Activated naive CD8-positive, alpha-beta T cell (primary cell): Measurements from ENCODE around the gene TTYH1.
"Not testable (repeated sequence)": the region's sequence is repeated elsewhere in the genome, so short reads cannot be mapped to it uniquely, and the experiment has no call there.

Source experiments
- H3K27ac Mint-ChIP-seq: one replicate; pipeline ENCODE4 v1.8.0; 2021; ENCODE audit warnings: mixed read lengths
- H3K27me3 Mint-ChIP-seq: one replicate; pipeline ENCODE4 v1.8.0; 2021; ENCODE audit warnings: mixed read lengths
- H3K36me3 Mint-ChIP-seq: one replicate; pipeline ENCODE4 v1.8.0; 2021; ENCODE audit warnings: mixed read lengths
- H3K4me1 Mint-ChIP-seq: one replicate; pipeline ENCODE4 v1.8.0; 2021; ENCODE audit warnings: low read depth, mixed read lengths
- H3K4me3 Mint-ChIP-seq: one replicate; pipeline ENCODE4 v1.8.0; 2021; ENCODE audit warnings: mild to moderate bottlenecking, mixed read lengths
- H3K9me3 Mint-ChIP-seq: one replicate; pipeline ENCODE4 v1.8.0; 2021; ENCODE audit warnings: low read depth, mixed read lengths

The TTYH1 gene

DNA sequence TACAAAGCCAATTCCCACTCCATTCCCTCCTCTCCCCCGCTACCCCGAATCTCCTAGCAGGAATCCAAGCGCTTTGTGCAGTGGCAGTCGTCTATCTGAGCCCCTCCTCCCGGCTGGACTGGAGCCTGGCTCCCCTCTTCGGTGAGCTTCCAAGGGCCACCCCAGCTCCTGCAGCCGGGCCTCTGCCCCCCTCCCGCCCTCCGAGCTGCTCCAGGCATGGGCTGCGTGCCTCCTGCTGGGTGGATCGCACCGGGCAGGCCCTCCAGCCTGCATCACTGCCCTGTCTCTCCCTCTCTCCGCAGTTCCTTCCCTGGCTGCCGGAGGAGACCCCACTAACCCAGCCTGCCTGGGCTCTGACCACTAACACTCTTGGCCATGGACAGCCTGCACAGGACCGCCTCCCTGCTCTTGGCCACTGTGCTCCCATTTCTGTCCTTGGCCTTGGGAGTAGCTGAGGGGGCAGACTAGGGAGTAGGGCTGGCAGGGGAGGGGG is 20.8 kb downstream of the TTYH1 start:
- Mint-ChIP-seq H3K4me1 (peaks cover 23% of the 10 kb centered on the region), H3K27me3 (no peaks in the 10 kb centered on the region), H3K27ac (no peak overlapping the region), H3K9me3 (no peaks in the 10 kb centered on the region), H3K4me3 (no peak overlapping the region), H3K36me3 (no peaks in the 10 kb centered on the region)

DNA sequence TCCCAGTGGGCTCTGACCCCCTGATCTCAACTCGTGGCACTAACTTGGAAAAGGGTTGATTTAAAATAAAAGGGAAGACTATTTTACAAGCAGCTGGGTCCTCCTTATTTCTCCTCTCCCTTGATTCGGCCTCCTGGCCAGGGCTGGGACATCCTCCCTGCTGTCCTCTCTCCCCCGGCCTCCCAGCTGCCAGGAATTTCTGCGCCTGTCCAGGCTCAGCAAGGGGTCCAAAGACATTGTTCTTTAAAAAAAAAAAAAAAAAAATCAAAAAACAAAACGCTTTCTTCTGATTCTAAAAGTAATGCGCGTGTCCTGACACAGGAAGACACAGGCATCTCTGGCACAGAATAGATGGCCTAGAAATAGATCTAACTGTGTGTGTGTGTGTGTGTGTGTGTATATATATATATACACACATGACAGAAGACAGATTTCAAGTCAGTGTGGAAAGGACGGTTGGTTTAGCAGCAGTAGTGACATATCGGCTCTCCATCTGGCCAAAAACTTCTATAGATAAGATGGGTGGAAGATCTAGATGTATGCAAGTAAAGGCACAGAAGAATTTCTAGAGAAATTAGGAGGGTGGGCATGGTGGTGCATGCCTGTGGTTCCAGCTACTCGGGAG is 21.5 kb downstream of the TTYH1 start:
- Mint-ChIP-seq H3K4me1 (peaks cover 20% of the 10 kb centered on the region), H3K27ac (no peak overlapping the region), H3K27me3 (no peaks in the 10 kb centered on the region), H3K9me3 (no peaks in the 10 kb centered on the region), H3K4me3 (no peak overlapping the region), H3K36me3 (no peaks in the 10 kb centered on the region)

DNA sequence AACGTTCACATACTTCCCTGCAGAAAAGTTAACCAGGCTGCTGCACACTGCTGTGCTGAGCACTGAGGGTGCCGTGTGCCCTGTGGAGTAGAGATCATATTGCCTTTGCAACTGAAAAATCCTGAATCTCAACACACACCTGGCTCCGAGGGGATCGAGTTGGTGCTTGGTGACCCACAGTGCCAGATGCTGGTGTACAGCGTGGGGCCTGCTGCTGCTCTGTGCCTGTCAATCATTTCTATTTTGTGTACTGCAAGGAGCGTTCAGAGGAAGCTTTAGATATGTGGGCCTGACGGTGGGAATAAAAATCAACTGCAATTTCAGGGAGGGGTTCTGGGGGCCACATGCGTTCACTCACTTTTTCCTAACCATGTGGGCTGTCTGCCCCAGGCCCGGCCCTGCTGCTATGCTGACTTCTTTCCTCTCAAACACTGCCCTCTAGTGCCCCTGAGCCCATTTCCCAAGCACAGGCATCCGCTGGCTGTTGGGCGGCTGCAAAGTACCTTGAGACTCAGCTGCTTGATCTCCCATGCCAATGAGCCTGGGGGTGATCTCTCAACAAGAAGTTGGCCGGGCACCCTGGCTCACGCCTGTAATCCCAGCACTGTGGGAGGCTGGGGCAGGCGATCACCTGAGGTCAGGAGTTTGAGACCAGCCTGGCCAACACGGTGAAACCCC is 24.0 kb downstream of the TTYH1 start:
- peak overlapping the region; percentile 64 for H3K27ac Mint-ChIP-seq
- H3K4me1 Mint-ChIP-seq = peaks cover 23% of the 10 kb centered on the region
- no peaks in the 10 kb centered on the region for H3K27me3 Mint-ChIP-seq
- no peaks in the 10 kb centered on the region for H3K9me3 Mint-ChIP-seq
- no peak overlapping the region for H3K4me3 Mint-ChIP-seq
- H3K36me3 Mint-ChIP-seq = peaks cover 2% of the 10 kb centered on the region

DNA sequence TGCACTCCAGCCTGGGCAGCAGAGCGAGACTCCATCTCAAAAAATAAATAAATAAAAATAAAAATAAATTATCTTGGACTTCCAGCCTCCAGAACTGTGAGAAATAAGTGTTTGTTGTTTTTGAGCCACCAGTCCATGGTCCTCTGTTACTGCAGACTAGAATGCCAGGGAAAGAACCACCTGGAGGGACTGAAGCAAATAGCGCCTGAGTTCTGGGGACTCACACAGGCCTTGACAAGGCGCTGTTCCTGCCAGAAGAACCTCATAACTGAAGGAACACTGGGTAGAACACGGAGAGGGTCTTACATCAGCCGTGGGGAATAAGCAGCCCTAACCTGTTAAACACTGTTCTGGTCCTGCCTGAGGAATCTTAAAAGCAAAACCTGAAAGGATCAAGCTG is 25.4 kb downstream of the TTYH1 start:
- Mint-ChIP-seq H3K9me3 (no peaks in the 10 kb centered on the region), H3K27me3 (no peaks in the 10 kb centered on the region), H3K27ac (peak overlapping the region; percentile 46), H3K36me3 (peaks cover 2% of the 10 kb centered on the region), H3K4me1 (peaks cover 14% of the 10 kb centered on the region), H3K4me3 (no peak overlapping the region)

DNA sequence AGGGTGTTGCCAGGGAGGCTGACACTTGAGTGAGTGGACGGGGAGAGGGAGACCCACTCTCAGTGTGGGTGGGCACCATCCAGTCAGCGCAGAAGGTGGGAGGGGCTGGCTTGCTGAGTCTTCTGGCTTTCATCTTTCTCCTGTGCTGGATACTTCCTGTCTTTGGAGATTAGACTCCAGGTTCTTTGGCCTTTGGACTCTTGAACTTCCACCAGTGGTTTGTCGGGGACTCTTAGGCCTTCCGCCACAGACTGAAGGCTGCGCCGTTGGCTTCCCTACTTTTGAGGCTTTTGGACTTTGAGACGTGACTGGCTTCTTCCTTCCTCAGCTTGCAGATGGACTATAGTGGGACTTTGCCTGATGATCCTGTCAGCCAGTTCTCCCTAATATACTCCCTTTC is 29.5 kb downstream of the TTYH1 start:
- Mint-ChIP-seq H3K36me3 (peaks cover 2% of the 10 kb centered on the region), H3K4me3 (no peak overlapping the region), H3K27ac (no peak overlapping the region), H3K4me1 (peaks cover 25% of the 10 kb centered on the region), H3K9me3 (no peaks in the 10 kb centered on the region), H3K27me3 (no peaks in the 10 kb centered on the region)

DNA sequence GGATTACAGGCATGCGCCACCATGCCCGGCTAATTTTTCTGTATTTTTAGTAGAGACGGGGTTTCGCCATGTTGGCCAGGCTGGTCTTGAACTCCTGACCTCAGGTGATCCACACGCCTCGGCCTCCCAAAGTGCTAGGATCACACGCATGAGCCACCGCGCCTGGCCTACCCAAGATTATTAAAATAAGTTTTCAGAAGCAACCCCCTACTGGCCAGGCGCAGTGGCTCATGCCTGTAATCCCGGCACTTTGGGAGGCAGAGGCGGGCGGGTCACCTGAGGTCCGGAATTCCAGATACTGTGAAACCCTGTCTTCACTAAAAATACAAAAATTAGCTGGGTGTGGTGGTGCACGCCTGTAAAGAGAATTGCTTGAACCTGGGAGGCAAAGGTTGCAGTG is 31.1 kb downstream of the TTYH1 start:
- H3K9me3 Mint-ChIP-seq, H3K36me3 Mint-ChIP-seq, H3K27ac Mint-ChIP-seq, H3K27me3 Mint-ChIP-seq, H3K4me3 Mint-ChIP-seq: not testable (repeated sequence)
- H3K4me1 Mint-ChIP-seq = peaks cover 37% of the 10 kb centered on the region

DNA sequence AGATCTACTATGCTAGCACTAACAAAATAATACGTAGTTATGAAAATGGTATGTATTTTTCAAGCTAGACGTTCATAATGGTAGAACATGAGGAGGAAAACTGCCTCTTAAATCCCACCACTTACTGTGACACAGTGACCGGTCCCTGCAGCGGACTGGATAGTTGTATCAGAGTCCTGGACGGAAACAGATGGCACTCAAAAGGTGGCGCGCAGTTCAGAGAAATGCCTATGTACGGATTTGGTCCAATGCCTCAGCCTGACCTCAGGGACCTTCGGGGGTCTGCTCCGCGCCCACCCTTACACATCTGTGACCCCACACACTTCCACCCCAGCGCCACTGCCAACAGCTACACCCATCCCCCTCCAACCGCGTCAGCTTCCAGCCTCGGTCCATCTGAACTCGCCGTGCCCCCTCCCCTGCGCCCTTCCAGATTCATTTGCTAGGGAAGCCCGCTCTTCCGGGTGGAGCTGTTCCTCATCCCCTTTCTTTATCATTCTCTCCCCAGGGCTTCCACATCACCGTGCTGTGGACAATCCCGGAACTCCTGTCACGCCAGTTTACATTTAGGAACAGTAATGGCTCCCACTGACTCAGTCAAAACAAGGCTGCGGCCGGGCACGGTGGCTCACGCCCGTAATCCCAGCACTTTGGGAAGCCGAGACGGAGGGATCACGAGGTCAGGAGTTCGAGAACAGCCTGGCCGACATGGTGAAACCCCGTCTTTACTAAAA is 32.9 kb downstream of the TTYH1 start:
- H3K27me3 Mint-ChIP-seq = no peaks in the 10 kb centered on the region
- no peaks in the 10 kb centered on the region for H3K9me3 Mint-ChIP-seq
- H3K4me3 Mint-ChIP-seq = peak overlapping the region; percentile 100
- peak overlapping the region; percentile 100 for H3K27ac Mint-ChIP-seq
- H3K4me1 Mint-ChIP-seq = peaks cover 45% of the 10 kb centered on the region
- H3K36me3 Mint-ChIP-seq = peaks cover 5% of the 10 kb centered on the region

DNA sequence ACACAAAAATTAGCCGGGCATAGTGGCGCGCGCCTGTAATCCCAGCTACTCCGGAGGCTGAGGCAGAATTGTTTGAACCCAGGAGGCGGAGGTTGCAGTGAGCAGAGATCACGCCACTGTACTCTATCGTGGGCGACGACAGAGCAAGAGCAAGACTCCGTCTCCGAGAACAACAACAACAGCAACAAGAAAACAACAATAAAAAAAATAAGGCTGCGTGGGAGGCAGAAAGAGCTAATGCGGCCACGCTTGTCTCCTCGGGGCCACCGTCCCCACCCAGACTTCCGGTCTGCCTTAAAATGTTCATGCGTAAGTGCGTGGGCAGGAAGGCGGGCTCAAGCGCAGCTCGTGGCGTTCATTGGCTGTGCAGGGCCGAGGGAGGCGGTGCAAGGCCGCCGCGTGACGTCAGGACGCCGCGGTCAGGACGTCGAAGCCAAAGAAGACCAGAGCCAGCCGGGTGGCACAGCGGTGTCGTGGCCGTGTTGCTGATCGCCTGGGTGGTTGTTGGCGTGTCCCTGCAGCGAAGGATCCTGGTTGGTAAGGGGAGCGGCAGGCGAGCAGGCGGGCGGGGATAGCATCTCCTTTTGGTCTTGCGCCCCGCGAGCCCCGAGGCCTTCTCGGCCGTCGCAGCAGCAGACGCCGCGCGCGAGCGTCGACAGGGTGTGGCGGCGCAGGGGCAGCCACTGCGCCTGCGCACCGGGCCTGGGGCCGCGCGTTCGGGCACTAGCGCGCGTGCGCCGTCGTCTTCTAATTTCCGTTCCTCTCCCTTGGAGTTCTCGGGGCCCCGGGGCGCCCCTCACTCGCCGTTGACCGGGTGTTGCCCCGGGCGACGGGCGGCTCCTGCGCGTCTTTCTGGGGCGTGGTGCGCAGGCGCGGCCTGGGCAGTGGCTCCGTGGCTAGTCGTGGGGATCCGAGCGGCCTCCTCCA is 33.8 kb downstream of the TTYH1 start, which contains the start of gene LENG8:
TSS of gene LENG8 (plus strand) at position 426 of the 927 bp plus-strand sequence. CDS start 2,146 bp downstream, outside the sequence.
- H3K27me3 Mint-ChIP-seq = no peaks in the 10 kb centered on the region
- peak within 1 kb of the TSS; percentile 100 for H3K27ac Mint-ChIP-seq
- H3K4me3 Mint-ChIP-seq = peak within 1 kb of the TSS; percentile 100
- H3K9me3 Mint-ChIP-seq = no peaks in the 10 kb centered on the region
- H3K36me3 Mint-ChIP-seq = peaks cover 4% of the 10 kb centered on the region
- H3K4me1 Mint-ChIP-seq = peaks cover 47% of the 10 kb centered on the region

DNA sequence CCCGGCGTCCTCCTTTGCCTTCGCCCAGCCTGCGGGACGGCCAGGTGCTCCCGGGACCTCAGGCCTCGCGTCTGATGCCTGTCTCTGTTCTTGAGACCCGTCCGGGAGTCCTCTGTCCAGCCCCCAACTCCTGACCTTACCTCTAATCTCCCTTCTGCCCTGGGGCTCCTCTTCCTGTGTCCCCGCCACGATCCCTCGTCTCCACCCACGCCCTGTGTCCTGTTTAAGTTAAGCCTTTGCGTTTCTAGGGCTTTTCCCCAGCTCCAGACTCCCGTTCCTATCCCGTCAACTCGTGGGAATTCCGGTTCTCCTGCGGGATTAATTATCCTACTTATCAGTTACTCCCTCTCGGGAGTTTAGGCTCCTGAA is 34.4 kb downstream of the TTYH1 start:
- H3K27ac Mint-ChIP-seq = peak overlapping the region; percentile 93
- H3K4me3 Mint-ChIP-seq = peak overlapping the region; percentile 100
- peaks cover 47% of the 10 kb centered on the region for H3K4me1 Mint-ChIP-seq
- H3K27me3 Mint-ChIP-seq = no peaks in the 10 kb centered on the region
- peaks cover 4% of the 10 kb centered on the region for H3K36me3 Mint-ChIP-seq
- H3K9me3 Mint-ChIP-seq = no peaks in the 10 kb centered on the region

DNA sequence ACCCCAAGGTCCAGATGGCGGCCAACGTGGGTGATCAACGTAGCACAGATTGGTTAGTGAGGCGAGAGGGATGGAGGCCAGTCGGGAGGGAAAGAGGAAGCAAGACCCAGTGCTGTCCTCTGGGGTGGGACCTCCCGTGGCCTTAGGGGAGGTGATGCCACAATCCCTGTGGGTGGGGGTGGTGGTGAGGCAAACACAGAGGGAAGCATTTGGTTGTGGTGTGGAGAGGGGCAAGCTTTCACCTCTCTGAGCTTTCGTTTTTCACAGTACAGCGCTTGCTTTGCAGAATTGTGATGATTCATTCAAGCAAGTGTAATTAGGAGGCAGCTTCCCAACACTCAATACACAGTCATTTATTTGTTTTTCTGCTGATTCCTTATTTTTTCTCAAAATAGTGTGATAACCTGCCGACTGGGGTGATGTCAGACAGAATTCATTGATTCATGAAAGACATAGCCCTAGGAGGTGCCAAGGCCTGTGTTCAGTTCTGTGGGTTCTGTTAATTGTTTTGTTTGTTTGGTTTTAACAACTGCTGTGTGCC is 36.1 kb downstream of the TTYH1 start:
- peak overlapping the region; percentile 100 for H3K4me3 Mint-ChIP-seq
- peak overlapping the region; percentile 80 for H3K27ac Mint-ChIP-seq

DNA sequence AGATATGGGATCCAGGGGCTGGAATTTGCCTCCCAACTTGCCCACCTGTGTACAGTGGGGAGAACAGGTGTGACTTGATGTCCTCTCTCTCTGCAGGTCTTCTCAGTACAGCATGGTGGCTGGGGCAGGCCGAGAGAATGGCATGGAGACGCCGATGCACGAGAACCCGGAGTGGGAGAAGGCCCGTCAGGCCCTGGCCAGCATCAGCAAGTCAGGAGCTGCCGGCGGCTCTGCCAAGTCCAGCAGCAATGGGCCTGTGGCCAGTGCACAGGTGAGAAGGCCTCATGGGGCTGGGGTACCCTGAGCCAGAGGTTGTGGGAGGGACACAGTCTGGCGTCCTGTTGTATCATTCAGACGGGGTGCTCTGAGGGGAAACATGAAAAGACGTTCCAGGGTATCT is 36.7 kb downstream of the TTYH1 start:
- peaks cover 43% of the 10 kb centered on the region for H3K4me1 Mint-ChIP-seq
- no peaks in the 10 kb centered on the region for H3K27me3 Mint-ChIP-seq
- H3K36me3 Mint-ChIP-seq = peaks cover 4% of the 10 kb centered on the region
- no peaks in the 10 kb centered on the region for H3K9me3 Mint-ChIP-seq
- H3K4me3 Mint-ChIP-seq = no peak overlapping the region
- peak overlapping the region; percentile 80 for H3K27ac Mint-ChIP-seq

More for the DNA sequence above, 36.1 kb downstream of the TTYH1 start:
- no peaks in the 10 kb centered on the region for H3K9me3 Mint-ChIP-seq
- H3K36me3 Mint-ChIP-seq = peaks cover 4% of the 10 kb centered on the region
- peaks cover 47% of the 10 kb centered on the region for H3K4me1 Mint-ChIP-seq
- H3K27me3 Mint-ChIP-seq = no peaks in the 10 kb centered on the region

DNA sequence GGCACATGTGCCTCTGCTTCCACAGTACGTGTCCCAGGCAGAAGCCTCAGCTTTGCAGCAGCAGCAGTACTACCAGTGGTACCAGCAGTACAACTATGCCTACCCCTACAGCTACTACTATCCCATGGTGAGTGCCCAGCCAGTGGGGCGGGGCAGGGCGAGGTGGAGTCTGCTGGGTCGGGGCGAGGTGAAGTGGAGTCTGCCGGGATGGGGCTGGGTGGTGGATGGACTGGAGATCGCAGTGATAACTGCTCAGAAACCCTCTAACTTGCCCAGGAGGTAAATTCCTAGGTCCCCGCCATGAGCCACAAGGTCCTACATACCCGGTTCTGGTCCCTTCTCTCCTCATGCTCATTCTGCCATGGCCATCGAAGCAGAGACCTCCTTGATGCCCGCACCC is 37.4 kb downstream of the TTYH1 start:
- Mint-ChIP-seq H3K4me1 (peaks cover 38% of the 10 kb centered on the region), H3K36me3 (peaks cover 4% of the 10 kb centered on the region), H3K4me3 (peak overlapping the region; percentile 32), H3K9me3 (no peaks in the 10 kb centered on the region), H3K27me3 (no peaks in the 10 kb centered on the region), H3K27ac (no peak overlapping the region)

DNA sequence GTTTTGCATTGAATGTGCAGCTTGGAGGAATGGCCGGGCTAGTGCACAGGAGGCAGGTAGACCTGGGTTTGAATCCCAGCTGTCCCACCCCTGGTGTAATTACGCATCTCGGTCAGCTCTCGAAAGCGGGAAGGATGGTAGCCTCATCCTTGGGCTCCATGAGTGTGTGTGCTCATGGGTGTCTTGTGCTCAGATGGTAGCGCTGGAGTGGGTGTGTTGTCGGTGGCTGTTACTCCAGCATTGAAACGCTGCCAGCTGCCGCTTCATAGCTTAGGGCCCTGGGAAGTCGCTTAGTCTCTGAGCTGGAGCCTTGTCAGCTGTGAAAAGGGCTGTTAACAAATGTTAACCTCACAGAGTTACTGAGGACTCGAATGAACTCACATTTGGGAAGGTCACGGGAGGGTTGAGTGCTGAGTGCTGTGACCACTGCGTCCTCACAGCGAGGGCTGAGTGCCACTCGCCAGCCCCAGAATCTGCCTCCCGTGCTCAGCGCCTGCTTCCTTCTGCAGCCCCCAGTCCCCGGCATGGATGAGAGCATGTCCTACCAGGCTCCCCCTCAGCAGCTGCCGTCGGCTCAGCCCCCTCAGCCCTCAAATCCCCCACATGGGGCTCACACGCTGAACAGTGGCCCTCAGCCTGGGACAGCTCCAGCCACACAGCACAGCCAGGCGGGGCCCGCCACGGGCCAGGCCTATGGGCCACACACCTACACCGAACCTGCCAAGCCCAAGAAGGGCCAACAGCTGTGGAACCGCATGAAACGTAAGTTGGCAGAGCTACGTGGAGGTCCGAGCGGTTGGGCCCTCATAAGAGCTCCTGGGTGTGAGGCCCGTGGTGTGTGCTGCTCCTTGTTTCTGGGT is 38.9 kb downstream of the TTYH1 start:
- H3K36me3 Mint-ChIP-seq = peaks cover 4% of the 10 kb centered on the region
- no peak overlapping the region for H3K27ac Mint-ChIP-seq
- H3K27me3 Mint-ChIP-seq = no peaks in the 10 kb centered on the region
- peaks cover 38% of the 10 kb centered on the region for H3K4me1 Mint-ChIP-seq
- H3K9me3 Mint-ChIP-seq = no peaks in the 10 kb centered on the region
- no peak overlapping the region for H3K4me3 Mint-ChIP-seq
